Activated CD8-positive, alpha-beta T cell treated with anti-CD3 and anti-CD28 coated beads for 36 hours (primary cell): ENCODE data around the gene PMF1. TPM values are rescaled to one million over a fixed set of nuclear protein-coding genes. Genes with fewer than 3 reads are reported as not detected.
A peak's percentile ranks its signal among the peaks of the same experiment; 100 is the strongest.

ENCODE experiments used
- ATAC-seq: fragments of 200-7000 bp; cut with Tn5 transposase; one replicate; pipeline ENCODE4 v1.10.0; 2021; ENCODE audit warnings: mild to moderate bottlenecking, moderate library complexity
- CTCF ChIA-PET: fragments of 350-600 bp; sonication (Branson Sonifier 250); formaldehyde crosslinking; loops from one replicate; lab custom pipeline; 2021; ENCODE audit warnings: antibody characterized with exemption; lab: Charles Lee
- POLR2A ChIA-PET: fragments of 350-600 bp; sonication (Branson Sonifier 250); formaldehyde crosslinking; loops from one replicate; lab custom pipeline; 2021; ENCODE audit warnings: antibody characterized with exemption; lab: Charles Lee
- DNase-seq: peaks from one replicate; pipeline ENCODE4 v3.0.0-alpha.2; 2020
- H3K27ac Mint-ChIP-seq: one replicate; pipeline ENCODE4 v1.8.0; 2021; ENCODE audit warnings: mild to moderate bottlenecking, mixed read lengths
- H3K27me3 Mint-ChIP-seq: one replicate; pipeline ENCODE4 v1.8.0; 2021; ENCODE audit warnings: mixed read lengths
- H3K36me3 Mint-ChIP-seq: one replicate; pipeline ENCODE4 v1.8.0; 2021; ENCODE audit warnings: low read depth, mixed read lengths
- H3K4me1 Mint-ChIP-seq: one replicate; pipeline ENCODE4 v1.8.0; 2021; ENCODE audit warnings: low read depth, mixed read lengths
- H3K4me3 Mint-ChIP-seq: one replicate; pipeline ENCODE4 v1.8.0; 2021; ENCODE audit warnings: mild to moderate bottlenecking, moderate library complexity, mixed read lengths
- H3K9me3 Mint-ChIP-seq: one replicate; pipeline ENCODE4 v1.8.0; 2021; ENCODE audit warnings: mixed read lengths
- intact Hi-C: fragments of 100-400 bp; cut with micrococcal nuclease; formaldehyde crosslinking; loops from one replicate; pipeline ENCODE4 v1.10.0; 2022
- total RNA-seq, 2 experiments: library from RNA; stranded (reverse); gene quantifications; one replicate each; pipeline ENCODE4 v1.2.3, GENCODE V29; 2021
- TF ChIP-seq, protein P1 (sequence below): fragments of 200-600 bp; IDR thresholded peaks from one replicate; pipeline ENCODE4 v1.8.0; 2022; ENCODE audit warnings: antibody characterized with exemption, mild to moderate bottlenecking

PMF1 gene
- total RNA-seq, 2 experiments from 2014 or later, result 89.4 to 93.7 TPM

DNA sequence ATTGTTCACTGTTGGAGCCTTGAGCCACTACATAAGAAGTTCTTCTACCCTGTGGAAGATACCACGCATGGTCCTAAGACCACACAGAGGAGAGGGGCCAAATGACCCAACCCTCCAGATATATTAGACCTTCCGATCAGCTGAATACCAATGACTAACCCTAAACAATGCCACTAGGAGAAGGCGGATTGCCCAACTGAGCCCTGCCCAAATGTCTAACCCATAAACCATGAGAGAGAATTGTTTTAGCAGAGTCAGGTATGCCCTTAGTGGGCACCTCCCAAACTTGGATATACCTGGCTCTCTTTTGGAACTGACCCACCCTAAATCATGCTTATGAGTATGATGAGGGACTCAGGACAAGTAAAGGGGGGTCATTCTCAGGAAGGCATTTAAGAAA is 57.5 kb downstream of the PMF1 start:
- TF ChIP-seq, protein P1, sequence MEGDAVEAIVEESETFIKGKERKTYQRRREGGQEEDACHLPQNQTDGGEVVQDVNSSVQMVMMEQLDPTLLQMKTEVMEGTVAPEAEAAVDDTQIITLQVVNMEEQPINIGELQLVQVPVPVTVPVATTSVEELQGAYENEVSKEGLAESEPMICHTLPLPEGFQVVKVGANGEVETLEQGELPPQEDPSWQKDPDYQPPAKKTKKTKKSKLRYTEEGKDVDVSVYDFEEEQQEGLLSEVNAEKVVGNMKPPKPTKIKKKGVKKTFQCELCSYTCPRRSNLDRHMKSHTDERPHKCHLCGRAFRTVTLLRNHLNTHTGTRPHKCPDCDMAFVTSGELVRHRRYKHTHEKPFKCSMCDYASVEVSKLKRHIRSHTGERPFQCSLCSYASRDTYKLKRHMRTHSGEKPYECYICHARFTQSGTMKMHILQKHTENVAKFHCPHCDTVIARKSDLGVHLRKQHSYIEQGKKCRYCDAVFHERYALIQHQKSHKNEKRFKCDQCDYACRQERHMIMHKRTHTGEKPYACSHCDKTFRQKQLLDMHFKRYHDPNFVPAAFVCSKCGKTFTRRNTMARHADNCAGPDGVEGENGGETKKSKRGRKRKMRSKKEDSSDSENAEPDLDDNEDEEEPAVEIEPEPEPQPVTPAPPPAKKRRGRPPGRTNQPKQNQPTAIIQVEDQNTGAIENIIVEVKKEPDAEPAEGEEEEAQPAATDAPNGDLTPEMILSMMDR, result no peak
- no peak for ATAC-seq
- DNase-seq, result no peak
- ChIA-PET CTCF (no interaction called here), POLR2A (interaction anchor here (1.1 to 5.1 kb wide), 2 partner anchors 12 to 17 kb away, joined by 3 to 50 read pairs; partner anchors contain the start of genes SMG5 and TMEM79)
- intact Hi-C loops, result no loop called here
- H3K27me3 Mint-ChIP-seq, result no peaks in the 10 kb centered on the region
- H3K4me3 Mint-ChIP-seq, result no peak overlapping the region
- H3K27ac Mint-ChIP-seq, result no peak overlapping the region
- H3K9me3 Mint-ChIP-seq, result no peaks in the 10 kb centered on the region
- no peaks in the 10 kb centered on the region for H3K4me1 Mint-ChIP-seq
- peaks cover 58% of the 10 kb centered on the region for H3K36me3 Mint-ChIP-seq

DNA sequence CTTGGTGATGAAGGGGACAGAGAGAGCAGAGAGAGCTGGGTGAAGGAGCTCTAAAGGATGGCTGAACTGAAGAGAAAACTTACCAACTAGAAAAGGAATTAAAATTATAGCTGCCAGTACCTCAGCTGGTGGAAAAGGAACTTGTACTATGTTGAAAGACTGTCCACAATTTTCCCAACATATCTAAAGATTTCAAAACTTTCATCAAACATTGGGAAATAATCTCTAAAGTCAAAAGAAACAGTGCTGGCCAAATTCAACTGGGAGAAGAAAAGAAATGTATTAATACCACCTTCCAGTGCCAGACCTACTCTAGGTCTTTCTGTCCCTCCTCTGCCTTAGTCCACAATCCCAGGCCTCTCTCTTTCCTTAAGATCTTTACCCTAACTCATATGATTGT is 63.7 kb downstream of the PMF1 start:
- H3K27ac Mint-ChIP-seq, result peak overlapping the region; percentile 25
- H3K36me3 Mint-ChIP-seq, result peaks cover 66% of the 10 kb centered on the region
- ATAC-seq (no peak), DNase-seq (no peak)
- ChIA-PET POLR2A (interaction anchor here (0.6 to 1.2 kb wide), 2 partner anchors 31 to 110 kb away, joined by 3 to 5 read pairs; no protein-coding TSS in a partner anchor), CTCF (interaction anchor here (0.9 to 1.5 kb wide), 2 partner anchors 21 to 43 kb away, joined by 3 read pairs; no protein-coding TSS in a partner anchor)
- intact Hi-C loops, result no loop called here
- TF ChIP-seq, protein P1, result no peak
- H3K4me3 Mint-ChIP-seq, result no peak overlapping the region
- H3K9me3 Mint-ChIP-seq, result no peaks in the 10 kb centered on the region
- H3K4me1 Mint-ChIP-seq, result peaks cover 18% of the 10 kb centered on the region
- no peaks in the 10 kb centered on the region for H3K27me3 Mint-ChIP-seq

DNA sequence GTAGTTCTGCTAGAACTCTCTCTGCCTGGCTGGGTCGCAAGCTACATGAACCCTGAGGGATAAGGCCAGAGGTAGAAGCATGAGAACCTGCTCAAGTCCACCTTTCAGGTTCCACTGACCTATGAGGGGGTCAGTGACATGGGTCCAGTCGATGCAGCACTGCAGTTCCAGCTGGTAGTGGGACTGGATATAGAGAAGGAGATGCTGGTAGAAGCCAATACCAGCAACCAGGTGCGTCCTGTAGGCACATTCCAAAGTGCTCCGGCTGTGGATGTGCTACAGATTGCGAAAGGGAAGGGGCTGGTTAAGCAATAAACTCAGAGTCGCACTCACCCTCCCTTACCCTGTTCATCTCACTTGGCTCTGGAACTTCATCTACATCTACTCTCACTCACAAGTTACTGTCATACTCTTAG is 64.2 kb downstream of the PMF1 start:
- DNase-seq, result no peak
- ATAC-seq, result no peak
- intact Hi-C loops, result no loop called here
- H3K27ac Mint-ChIP-seq, result peak overlapping the region; percentile 9
- H3K4me1 Mint-ChIP-seq, result peaks cover 19% of the 10 kb centered on the region
- no peaks in the 10 kb centered on the region for H3K9me3 Mint-ChIP-seq
- POLR2A ChIA-PET, result interaction anchor here (0.6 to 1.2 kb wide), 3 partner anchors 14 to 111 kb away, joined by 3 to 5 read pairs (median 3); no protein-coding TSS in a partner anchor
- TF ChIP-seq, protein P1, result no peak
- no peak overlapping the region for H3K4me3 Mint-ChIP-seq
- no peaks in the 10 kb centered on the region for H3K27me3 Mint-ChIP-seq
- CTCF ChIA-PET, result interaction anchor here (0.9 to 1.5 kb wide), 3 partner anchors 20 to 57 kb away, joined by 3 read pairs; no protein-coding TSS in a partner anchor
- H3K36me3 Mint-ChIP-seq, result peaks cover 67% of the 10 kb centered on the region

DNA sequence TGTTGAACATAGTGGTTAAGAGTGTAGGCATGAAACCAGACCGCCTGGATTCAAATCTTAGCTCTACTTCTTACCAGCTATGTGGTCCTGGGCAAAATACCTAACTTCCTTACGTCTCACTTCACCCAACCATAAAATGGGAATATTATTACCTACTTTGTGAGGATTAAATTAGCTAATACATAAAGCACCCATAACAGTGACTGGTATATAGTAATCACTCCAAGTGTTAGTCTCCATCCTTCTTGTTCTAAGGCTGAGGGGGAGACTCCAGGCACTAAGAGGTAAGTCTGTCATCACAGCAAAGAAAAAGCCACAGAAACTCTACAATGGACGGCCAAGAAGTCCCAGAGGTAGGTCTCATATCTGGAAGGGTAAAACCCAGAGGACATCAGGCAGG is 67.0 kb downstream of the PMF1 start:
- Mint-ChIP-seq H3K4me1 (peaks cover 31% of the 10 kb centered on the region), H3K27me3 (no peaks in the 10 kb centered on the region), H3K27ac (peak overlapping the region; percentile 7), H3K4me3 (peak overlapping the region; percentile 99), H3K9me3 (no peaks in the 10 kb centered on the region), H3K36me3 (peaks cover 54% of the 10 kb centered on the region)
- DNase-seq (no peak), ATAC-seq (no peak)
- TF ChIP-seq, protein P1, result no peak
- POLR2A ChIA-PET, result interaction anchor here (1.0 to 5.1 kb wide), 8 partner anchors 8 to 395 kb away, joined by 3 to 50 read pairs (median 8); partner anchors contain the start of genes CCT3, GLMP and TSACC
- intact Hi-C loops, result loop anchor here (2.0 kb wide), 1 partner anchor 57 kb away; no protein-coding TSS in a partner anchor
- CTCF ChIA-PET, result interaction anchor here (1.0 to 6.1 kb wide), 11 partner anchors 19 to 189 kb away, joined by 3 to 37 read pairs (median 3); partner anchors contain the start of genes CCT3 and VHLL

DNA sequence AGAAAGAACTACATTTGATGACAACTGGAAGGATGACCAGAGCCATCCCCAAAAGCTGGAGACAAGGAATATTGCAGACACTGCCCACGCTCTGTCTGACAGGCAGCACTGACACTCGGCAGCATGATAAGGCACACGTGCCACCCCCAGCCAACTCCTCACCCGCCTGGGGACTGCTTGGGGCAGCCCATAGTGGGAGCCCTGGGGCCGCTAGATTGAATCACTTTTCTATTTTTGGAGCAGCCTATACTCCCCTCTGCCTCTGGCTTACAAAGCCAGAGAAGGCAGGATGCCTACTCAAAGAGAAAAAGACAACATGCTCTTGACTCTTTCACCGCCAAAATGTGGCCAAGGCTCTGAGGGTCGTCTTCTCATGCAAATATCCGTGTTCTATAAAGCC is 68.5 kb downstream of the PMF1 start:
- ATAC-seq (peak; percentile 74), DNase-seq (peak; percentile 83)
- Mint-ChIP-seq H3K36me3 (peaks cover 44% of the 10 kb centered on the region), H3K4me3 (peak overlapping the region; percentile 99), H3K27ac (peak overlapping the region; percentile 94), H3K9me3 (no peaks in the 10 kb centered on the region), H3K4me1 (peaks cover 32% of the 10 kb centered on the region), H3K27me3 (no peaks in the 10 kb centered on the region)
- POLR2A ChIA-PET, result interaction anchor here (0.6 to 5.1 kb wide), 21 partner anchors 9 to 221 kb away, joined by 3 to 50 read pairs (median 5); partner anchors contain the start of genes CCT3, GLMP and TSACC
- intact Hi-C loops, result loop anchor here (2.0 kb wide), 1 partner anchor 56 kb away; no protein-coding TSS in a partner anchor
- CTCF ChIA-PET, result interaction anchor here (1.3 to 6.1 kb wide), 9 partner anchors 9 to 150 kb away, joined by 3 to 37 read pairs (median 8); partner anchors contain the start of gene CCT3
- TF ChIP-seq, protein P1, result no peak
